Measurements from ENCODE around the gene GPATCH3.
"Not testable (repeated sequence)": the region's sequence is repeated elsewhere in the genome, so short reads cannot be mapped to it uniquely, and the experiment has no call there.

Gene GPATCH3

GRCh38 chr1:26848941-26849774 is 51.1 kb downstream of the GPATCH3 start:
- CTCF ChIA-PET, result interaction anchor here (0.9 to 5.0 kb wide), 16 partner anchors 11 to 249 kb away, joined by 3 to 52 read pairs (median 6); partner anchors contain the start of genes GPN2, SFN and ZDHHC18
- peak; percentile 24 for DNase-seq (ENCODE audit: low read depth, low spot score)

GRCh38 chr1:26848499-26848898 is 51.8 kb downstream of the GPATCH3 start:
- no peak overlapping the region for H3K4me3 ChIP-seq (ENCODE audit: low read depth, low read length)
- TF ChIP-seq, protein P1, sequence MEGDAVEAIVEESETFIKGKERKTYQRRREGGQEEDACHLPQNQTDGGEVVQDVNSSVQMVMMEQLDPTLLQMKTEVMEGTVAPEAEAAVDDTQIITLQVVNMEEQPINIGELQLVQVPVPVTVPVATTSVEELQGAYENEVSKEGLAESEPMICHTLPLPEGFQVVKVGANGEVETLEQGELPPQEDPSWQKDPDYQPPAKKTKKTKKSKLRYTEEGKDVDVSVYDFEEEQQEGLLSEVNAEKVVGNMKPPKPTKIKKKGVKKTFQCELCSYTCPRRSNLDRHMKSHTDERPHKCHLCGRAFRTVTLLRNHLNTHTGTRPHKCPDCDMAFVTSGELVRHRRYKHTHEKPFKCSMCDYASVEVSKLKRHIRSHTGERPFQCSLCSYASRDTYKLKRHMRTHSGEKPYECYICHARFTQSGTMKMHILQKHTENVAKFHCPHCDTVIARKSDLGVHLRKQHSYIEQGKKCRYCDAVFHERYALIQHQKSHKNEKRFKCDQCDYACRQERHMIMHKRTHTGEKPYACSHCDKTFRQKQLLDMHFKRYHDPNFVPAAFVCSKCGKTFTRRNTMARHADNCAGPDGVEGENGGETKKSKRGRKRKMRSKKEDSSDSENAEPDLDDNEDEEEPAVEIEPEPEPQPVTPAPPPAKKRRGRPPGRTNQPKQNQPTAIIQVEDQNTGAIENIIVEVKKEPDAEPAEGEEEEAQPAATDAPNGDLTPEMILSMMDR (IDR thresholded peaks at IDR 0.05; ENCODE audit: insufficient read depth, low read length, missing control alignments), result no peak
- no peak for DNase-seq (ENCODE audit: low read depth, low spot score)
- ChIA-PET POLR2A (interaction anchor here (0.7 to 1.8 kb wide), 2 partner anchors 18 to 52 kb away, joined by 3 to 5 read pairs; partner anchors contain the start of gene GPATCH3), CTCF (interaction anchor here (0.9 to 5.0 kb wide), 12 partner anchors 12 to 249 kb away, joined by 3 to 52 read pairs (median 6); partner anchors contain the start of genes GPN2, SFN and ZDHHC18)

More at GRCh38 chr1:26848941-26849774, 51.1 kb downstream of the GPATCH3 start:
- no peak overlapping the region for H3K4me3 ChIP-seq (ENCODE audit: low read depth, low read length)
- TF ChIP-seq, protein P1 (IDR thresholded peaks at IDR 0.05; ENCODE audit: insufficient read depth, low read length, missing control alignments), result no peak
- POLR2A ChIA-PET, result interaction anchor here (0.7 to 1.8 kb wide), 2 partner anchors 17 to 51 kb away, joined by 3 to 5 read pairs; partner anchors contain the start of gene GPATCH3

DNA sequence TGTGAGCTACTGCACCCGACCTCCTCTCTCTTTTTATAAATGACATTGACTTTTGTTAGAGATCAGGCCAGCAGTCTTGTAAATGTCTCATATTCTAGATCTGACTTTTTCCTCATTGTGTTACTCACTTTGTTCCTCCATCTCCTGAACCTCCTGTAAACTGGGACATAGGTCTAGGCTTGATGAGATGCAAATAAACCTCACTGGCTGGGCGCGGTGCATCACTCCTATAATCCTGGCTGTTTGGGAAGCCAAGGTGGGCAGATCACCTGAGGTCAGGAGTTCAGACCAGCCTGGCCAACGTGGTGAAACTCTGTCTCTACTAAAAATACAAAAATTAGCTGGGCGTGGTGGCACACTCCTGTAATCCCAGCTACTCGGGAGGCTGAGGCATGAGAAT is 52.4 kb downstream of the GPATCH3 start:
- DNase-seq (ENCODE audit: low read depth, low spot score); H3K4me3 ChIP-seq (ENCODE audit: low read depth, low read length); POLR2A ChIA-PET: not testable (repeated sequence)
- CTCF ChIA-PET, result interaction anchor here (0.7 to 5.0 kb wide), 8 partner anchors 12 to 248 kb away, joined by 3 to 52 read pairs (median 8); partner anchors contain the start of genes GPN2, SFN and ZDHHC18

GRCh38 chr1:26844424-26845196 is 55.7 kb downstream of the GPATCH3 start:
- no peak for DNase-seq (ENCODE audit: low read depth, low spot score)

More at GRCh38 chr1:26844424-26845196, 55.7 kb downstream of the GPATCH3 start:
- CTCF ChIA-PET, result interaction anchor here (1.4 kb wide), 1 partner anchor 9 kb away, joined by 3 read pairs; no protein-coding TSS in a partner anchor
- POLR2A ChIA-PET, result no interaction called here
- no peak overlapping the region for H3K4me3 ChIP-seq (ENCODE audit: low read depth, low read length)
- TF ChIP-seq, protein P1 (IDR thresholded peaks at IDR 0.05; ENCODE audit: insufficient read depth, low read length, missing control alignments), result no peak
